Measurements from ENCODE around the gene LTF. TPM values are rescaled to one million over a fixed set of nuclear protein-coding genes. Genes with fewer than 3 reads are reported as not detected.

Gene LTF
- total RNA-seq, 2 experiments from 2014 or later = not detected

DNA sequence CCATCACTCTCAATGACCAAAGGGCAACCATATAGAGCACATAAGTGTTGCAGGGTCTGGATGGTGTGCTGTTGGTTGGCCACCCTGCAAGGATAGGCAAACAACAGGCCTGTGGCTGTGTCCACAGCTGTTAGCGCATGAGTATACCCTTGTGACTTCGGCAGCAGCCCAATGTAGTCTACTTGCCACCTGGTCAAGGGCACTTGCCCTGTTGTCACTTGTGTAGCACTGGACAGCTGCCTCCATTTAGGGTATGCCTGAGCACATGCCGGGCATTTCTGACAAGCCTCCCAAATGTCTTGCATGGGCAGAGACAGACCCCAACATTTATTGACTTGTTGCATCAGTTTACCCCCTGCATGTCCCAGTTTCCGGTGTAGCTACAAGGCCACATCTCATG, 44.9 kb downstream of the LTF start:
- CTCF ChIA-PET = no interaction called here
- no peaks in the 10 kb centered on the region for H3K36me3 Mint-ChIP-seq
- ATAC-seq (no peak), DNase-seq (no peak)
- H3K9me3 Mint-ChIP-seq (ENCODE audit: low read depth) = no peaks in the 10 kb centered on the region
- no peaks in the 10 kb centered on the region for H3K27me3 Mint-ChIP-seq
- H3K4me3 Mint-ChIP-seq = no peak overlapping the region
- H3K4me1 Mint-ChIP-seq = peaks cover 16% of the 10 kb centered on the region
- no peak overlapping the region for H3K27ac Mint-ChIP-seq

DNA sequence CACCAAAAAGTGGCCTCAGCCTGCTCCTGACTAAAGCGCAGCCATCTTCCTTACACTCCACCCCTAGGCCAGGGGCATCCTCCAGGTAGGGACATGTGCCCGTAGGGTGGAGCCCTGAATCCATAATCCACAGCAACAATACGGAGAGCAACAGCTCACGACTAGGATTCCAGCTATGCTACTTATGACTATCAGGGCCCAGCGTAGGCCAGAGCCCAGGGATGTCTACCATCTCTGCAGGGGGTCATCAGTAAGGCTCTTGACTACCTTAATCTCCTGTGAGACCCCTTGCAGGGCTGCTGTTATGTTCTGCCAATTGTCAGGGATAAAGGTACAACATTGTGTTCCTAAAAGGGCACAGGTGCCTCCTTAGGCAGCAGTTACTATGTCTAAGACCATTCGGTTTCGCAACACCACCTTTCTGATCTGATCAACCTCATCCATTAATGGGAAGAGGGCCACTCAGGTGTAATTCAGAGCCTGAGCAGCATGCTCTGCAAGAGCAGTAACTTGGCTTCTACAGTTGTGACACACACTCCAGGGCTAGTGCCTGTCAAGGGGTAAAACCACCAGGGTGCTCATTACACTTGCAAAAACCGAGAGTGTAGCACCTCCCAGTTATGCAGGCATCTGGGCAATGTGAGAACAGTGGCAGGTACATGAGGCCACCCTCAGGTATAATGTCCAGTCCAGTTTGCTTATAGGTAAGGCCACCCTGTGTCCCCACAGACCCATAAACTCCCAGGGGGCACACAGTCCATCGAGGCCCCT, 46.7 kb downstream of the LTF start:
- no peaks in the 10 kb centered on the region for H3K36me3 Mint-ChIP-seq
- no peaks in the 10 kb centered on the region for H3K9me3 Mint-ChIP-seq (ENCODE audit: low read depth)
- ATAC-seq (no peak), DNase-seq (no peak)
- H3K4me1 Mint-ChIP-seq = peaks cover 16% of the 10 kb centered on the region
- CTCF ChIA-PET = interaction anchor here (1.0 to 2.1 kb wide), 4 partner anchors 9 to 70 kb away, joined by 3 to 6 read pairs (median 6); no protein-coding TSS in a partner anchor
- no peak overlapping the region for H3K4me3 Mint-ChIP-seq
- H3K27ac Mint-ChIP-seq = no peak overlapping the region
- no peaks in the 10 kb centered on the region for H3K27me3 Mint-ChIP-seq

DNA sequence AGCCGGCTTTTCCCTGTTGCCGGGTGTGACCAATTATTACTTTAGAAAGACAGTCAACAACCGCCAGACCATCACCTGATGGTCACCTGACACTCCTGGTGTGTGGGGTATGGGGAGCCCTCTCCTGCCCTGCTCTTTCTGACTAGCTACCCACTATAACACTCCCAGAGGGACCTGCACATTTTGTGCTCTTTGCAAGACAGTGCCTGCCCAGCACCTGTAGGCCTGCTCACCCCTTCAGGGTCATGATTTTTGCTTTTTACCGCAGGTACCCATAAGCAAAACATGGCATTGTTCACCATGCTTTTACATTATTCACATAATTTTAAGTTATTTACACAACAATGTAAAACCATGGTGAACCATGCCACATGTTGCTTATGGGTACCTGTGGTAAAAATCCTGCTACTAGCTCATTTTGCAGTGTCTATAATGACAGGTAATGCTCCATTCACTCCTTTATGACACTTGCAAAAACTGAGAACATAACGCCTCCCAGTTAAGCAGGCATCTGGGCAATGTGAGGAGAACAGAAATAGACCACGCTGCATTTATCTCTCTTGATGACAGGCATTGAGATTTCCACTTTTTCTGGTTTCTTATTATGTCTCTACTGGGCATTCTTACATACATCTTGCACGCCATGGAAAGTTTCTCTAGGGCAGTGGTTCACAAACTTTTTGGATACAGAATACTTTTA, 47.7 kb downstream of the LTF start:
- CTCF ChIA-PET = interaction anchor here (1.0 to 2.1 kb wide), 5 partner anchors 10 to 72 kb away, joined by 3 to 6 read pairs (median 5); no protein-coding TSS in a partner anchor
- H3K4me1 Mint-ChIP-seq = peaks cover 16% of the 10 kb centered on the region
- H3K27ac Mint-ChIP-seq = no peak overlapping the region

DNA sequence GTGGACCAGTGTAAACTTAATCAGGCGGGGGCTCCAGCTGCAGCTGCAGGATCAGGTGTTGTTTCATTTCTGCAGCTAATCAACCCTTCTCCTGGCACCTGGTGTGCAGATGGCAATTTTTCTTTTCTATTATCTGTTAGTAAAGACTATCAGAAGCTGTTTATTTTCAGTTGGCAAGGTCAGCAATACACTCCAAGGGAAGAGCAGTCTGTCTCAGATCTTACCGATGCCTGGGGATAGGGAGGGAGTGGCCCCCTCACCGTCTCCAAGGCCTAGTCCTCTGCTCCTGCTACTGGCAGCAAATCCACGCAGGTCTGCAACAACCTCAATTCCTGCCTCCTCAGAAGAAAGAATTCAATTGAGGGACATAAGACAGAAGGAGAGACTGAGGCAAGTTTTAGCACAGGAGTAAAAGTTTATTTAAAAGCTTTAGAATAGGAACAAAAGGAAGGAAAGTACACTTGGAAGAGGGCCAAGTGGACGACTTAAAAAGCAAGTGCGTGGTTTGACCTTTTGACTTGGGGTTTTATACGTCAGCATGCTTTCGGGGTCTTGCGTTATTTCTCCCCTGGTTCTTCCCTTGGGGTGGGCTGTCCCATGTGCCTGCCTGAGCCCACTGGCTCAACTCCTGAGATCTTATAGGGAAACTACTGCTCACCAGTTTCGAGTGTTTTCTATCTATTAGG, 48.4 kb downstream of the LTF start:
- DNase-seq = no peak
- Mint-ChIP-seq H3K27ac (no peak overlapping the region), H3K27me3 (no peaks in the 10 kb centered on the region), H3K9me3 (ENCODE audit: low read depth) (no peaks in the 10 kb centered on the region), H3K36me3 (no peaks in the 10 kb centered on the region), H3K4me3 (no peak overlapping the region), H3K4me1 (peaks cover 16% of the 10 kb centered on the region)
- CTCF ChIA-PET = interaction anchor here (1.3 to 2.1 kb wide), 3 partner anchors 19 to 73 kb away, joined by 4 to 6 read pairs (median 5); no protein-coding TSS in a partner anchor
- no peak for ATAC-seq

More for the DNA sequence above, 47.7 kb downstream of the LTF start:
- H3K27me3 Mint-ChIP-seq = no peaks in the 10 kb centered on the region
- H3K4me3 Mint-ChIP-seq = no peak overlapping the region
- DNase-seq (no peak), ATAC-seq (no peak)
- H3K36me3 Mint-ChIP-seq = no peaks in the 10 kb centered on the region
- H3K9me3 Mint-ChIP-seq (ENCODE audit: low read depth) = no peaks in the 10 kb centered on the region

DNA sequence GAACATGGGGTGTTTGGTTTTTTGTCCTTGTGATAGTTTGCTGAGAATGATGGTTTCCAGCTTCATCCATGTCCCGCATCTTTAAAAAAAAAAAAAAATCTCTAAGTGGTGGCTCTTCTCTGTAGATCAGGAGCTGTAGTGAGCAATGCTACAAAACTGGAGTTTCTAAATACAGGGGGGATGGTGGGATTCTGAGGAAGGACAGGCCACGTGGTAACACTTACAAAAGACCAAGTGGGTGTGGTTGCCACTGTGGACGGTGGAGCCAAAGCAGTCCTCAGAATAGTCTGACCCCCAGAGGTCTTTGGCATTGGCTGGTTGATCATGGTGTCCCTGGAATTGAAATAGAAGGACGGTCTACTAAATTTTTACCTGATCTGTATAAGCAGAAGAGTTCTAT, 50.0 kb downstream of the LTF start:
- CTCF ChIA-PET = interaction anchor here (1.1 kb wide), 1 partner anchor 13 kb away, joined by 3 read pairs; no protein-coding TSS in a partner anchor
- DNase-seq (no peak), ATAC-seq (no peak)
- H3K4me1 Mint-ChIP-seq = peaks cover 23% of the 10 kb centered on the region
- peaks cover 4% of the 10 kb centered on the region for H3K36me3 Mint-ChIP-seq
- no peaks in the 10 kb centered on the region for H3K27me3 Mint-ChIP-seq
- no peak overlapping the region for H3K27ac Mint-ChIP-seq
- H3K4me3 Mint-ChIP-seq = no peak overlapping the region
- H3K9me3 Mint-ChIP-seq (ENCODE audit: low read depth) = no peaks in the 10 kb centered on the region

DNA sequence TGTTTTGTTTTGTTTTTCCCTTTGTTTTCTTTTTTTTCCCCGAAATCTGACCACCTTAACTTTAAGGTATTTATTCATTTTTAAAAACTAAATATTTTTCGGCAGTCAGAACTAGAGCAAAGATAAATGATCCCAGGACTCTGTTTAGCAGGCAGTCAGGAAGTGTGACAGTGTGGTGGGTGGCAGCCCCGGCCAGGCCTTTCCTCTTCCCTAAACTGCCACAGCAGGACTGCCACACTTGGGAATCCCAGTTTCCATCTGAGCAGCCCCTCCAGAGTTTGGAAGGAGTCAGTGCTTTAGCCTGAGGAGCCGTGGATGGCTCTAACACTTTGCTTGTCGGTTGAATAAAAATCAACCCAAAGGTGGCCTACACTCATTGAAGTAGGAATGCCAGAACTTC, 50.8 kb downstream of the LTF start:
- Mint-ChIP-seq H3K4me1 (peaks cover 30% of the 10 kb centered on the region), H3K4me3 (no peak overlapping the region), H3K27ac (no peak overlapping the region), H3K9me3 (ENCODE audit: low read depth) (no peaks in the 10 kb centered on the region), H3K27me3 (no peaks in the 10 kb centered on the region), H3K36me3 (peaks cover 8% of the 10 kb centered on the region)
- DNase-seq (no peak), ATAC-seq (no peak)
- CTCF ChIA-PET = interaction anchor here (1.1 kb wide), 1 partner anchor 74 kb away, joined by 5 read pairs; no protein-coding TSS in a partner anchor

DNA sequence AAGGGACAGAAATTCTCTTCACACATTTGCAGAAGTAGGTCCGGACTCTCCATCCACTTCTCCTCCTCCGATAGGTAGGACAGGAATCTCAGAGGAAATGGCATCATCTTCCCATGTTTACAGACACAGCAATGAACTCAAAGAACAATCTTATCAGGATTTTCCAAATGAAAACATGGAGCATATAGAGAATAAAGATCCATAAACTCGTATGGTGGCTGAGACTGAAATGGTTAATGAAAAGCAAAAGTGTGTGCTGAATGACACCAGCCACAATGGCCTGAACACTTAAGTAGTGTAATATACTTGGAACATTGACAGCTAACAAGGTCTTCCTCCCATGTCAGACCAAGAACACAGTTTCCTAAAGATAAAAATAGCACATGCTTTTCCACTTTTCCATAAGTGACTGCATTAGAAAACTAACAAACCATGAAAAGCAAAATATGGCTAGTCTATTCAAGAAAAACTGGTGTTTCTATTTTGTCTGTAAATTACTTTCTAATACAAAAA, 51.9 kb downstream of the LTF start:
- H3K27ac Mint-ChIP-seq = no peak overlapping the region
- H3K36me3 Mint-ChIP-seq = peaks cover 17% of the 10 kb centered on the region
- CTCF ChIA-PET = interaction anchor here (1.0 to 1.1 kb wide), 2 partner anchors 34 to 76 kb away, joined by 3 to 5 read pairs; no protein-coding TSS in a partner anchor
- ATAC-seq = no peak
- H3K27me3 Mint-ChIP-seq = no peaks in the 10 kb centered on the region
- H3K4me3 Mint-ChIP-seq = no peak overlapping the region
- H3K4me1 Mint-ChIP-seq = peaks cover 41% of the 10 kb centered on the region
- H3K9me3 Mint-ChIP-seq (ENCODE audit: low read depth) = no peaks in the 10 kb centered on the region
- no peak for DNase-seq

DNA sequence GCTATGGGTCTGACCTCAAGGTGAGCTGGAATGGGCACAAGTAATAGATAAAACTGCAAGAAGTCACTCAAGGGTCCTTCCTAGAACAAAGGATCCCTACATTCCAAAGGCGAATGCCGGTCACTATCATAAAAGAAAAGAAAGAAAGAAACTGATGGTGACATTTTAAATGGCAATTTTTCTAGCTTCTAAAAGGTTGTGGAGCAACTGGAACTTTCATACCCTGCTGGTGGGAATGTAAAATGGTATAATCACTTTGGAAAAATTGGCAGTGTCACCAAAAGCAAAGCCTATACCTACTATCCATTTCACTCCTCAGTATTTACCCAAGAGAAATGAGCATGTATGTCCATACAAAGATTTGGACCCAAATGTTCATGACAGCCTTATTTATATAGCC, 53.4 kb downstream of the LTF start:
- H3K4me3 Mint-ChIP-seq = no peak overlapping the region
- H3K27me3 Mint-ChIP-seq = no peaks in the 10 kb centered on the region
- DNase-seq (no peak), ATAC-seq (no peak)
- H3K4me1 Mint-ChIP-seq = peaks cover 45% of the 10 kb centered on the region
- H3K9me3 Mint-ChIP-seq (ENCODE audit: low read depth) = no peaks in the 10 kb centered on the region
- H3K36me3 Mint-ChIP-seq = peaks cover 17% of the 10 kb centered on the region
- CTCF ChIA-PET = interaction anchor here (1.0 to 1.5 kb wide), 3 partner anchors 11 to 77 kb away, joined by 3 to 4 read pairs (median 4); no protein-coding TSS in a partner anchor
- H3K27ac Mint-ChIP-seq = no peak overlapping the region

DNA sequence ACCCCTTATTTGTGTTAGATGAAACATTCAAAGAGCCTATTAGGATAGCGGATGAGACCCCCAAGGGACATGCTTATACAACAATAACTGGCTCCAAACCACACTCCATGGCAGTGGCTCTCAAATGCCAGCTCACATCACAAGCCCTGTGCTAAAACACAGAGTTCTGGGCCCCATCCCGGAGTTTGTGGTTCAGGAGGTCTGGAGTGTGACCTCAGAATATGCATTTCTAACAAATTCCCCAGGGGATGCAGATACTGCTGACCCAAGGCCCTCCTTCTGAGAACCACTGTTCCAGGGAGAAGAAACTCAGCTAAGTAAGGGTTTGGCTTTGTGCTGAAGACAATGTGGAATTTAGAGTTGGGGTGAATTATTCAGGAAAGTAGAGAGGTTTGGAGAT, 54.0 kb downstream of the LTF start:
- ATAC-seq (no peak), DNase-seq (no peak)
- H3K4me3 Mint-ChIP-seq = no peak overlapping the region
- H3K4me1 Mint-ChIP-seq = peaks cover 39% of the 10 kb centered on the region
- H3K9me3 Mint-ChIP-seq (ENCODE audit: low read depth) = no peaks in the 10 kb centered on the region
- H3K36me3 Mint-ChIP-seq = peaks cover 17% of the 10 kb centered on the region
- H3K27me3 Mint-ChIP-seq = no peaks in the 10 kb centered on the region
- CTCF ChIA-PET = interaction anchor here (1.0 kb wide), 1 partner anchor 78 kb away, joined by 3 read pairs; no protein-coding TSS in a partner anchor
- no peak overlapping the region for H3K27ac Mint-ChIP-seq

DNA sequence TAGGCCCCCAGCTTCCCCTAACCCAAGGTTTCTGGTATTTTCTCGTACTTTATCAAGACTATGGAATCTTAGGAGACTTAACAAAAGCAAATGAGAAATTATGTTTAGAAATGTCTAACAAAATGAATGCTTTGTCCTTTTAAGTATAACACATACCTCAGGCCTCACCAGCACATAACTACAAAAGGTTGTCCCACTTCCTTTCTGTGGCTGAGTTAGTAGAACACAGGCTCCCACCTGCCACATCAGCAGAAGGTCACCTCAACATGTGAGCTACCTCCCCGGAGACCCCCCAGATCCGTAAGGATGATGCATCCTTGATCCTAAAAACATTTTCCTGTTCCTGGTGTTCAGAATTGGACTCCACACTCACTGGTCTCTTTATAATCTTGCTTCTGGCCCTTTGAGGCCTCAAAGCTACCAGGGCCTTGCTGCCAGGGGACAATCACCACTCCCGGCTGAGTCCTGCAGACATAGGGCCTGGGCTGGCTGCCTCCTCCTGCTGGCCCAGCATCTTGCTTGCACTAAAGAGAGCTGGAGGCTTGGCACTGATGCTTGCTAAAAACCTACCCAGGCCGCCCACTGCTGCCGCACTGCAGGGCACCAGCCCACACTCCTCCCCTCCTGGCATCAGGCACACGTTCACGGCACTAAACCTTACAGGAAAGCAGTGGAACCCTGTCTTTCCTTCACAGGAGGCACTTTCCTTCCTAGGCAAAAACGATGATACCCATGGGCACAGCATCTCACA, 54.8 kb downstream of the LTF start:
- CTCF ChIA-PET = interaction anchor here (1.4 to 2.0 kb wide), 2 partner anchors 78 to 129 kb away, joined by 4 to 5 read pairs; no protein-coding TSS in a partner anchor
- Mint-ChIP-seq H3K27me3 (no peaks in the 10 kb centered on the region), H3K4me1 (peaks cover 39% of the 10 kb centered on the region), H3K27ac (peak overlapping the region; percentile 77), H3K9me3 (ENCODE audit: low read depth) (no peaks in the 10 kb centered on the region), H3K4me3 (no peak overlapping the region), H3K36me3 (peaks cover 17% of the 10 kb centered on the region)
- no peak for DNase-seq
- ATAC-seq = no peak

DNA sequence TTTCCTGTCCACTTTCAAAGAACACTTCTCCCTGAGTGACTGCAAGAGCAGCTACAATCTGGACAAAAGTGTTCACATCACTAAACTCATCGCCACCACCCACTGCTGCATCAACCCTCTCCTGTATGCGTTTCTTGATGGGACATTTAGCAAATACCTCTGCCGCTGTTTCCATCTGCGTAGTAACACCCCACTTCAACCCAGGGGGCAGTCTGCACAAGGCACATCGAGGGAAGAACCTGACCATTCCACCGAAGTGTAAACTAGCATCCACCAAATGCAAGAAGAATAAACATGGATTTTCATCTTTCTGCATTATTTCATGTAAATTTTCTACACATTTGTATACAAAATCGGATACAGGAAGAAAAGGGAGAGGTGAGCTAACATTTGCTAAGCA, 55.9 kb downstream of the LTF start:
- CTCF ChIA-PET = interaction anchor here (1.4 to 2.9 kb wide), 4 partner anchors 38 to 221 kb away, joined by 3 to 18 read pairs (median 4); partner anchors contain the start of gene CCR5
- H3K9me3 Mint-ChIP-seq (ENCODE audit: low read depth) = no peaks in the 10 kb centered on the region
- H3K4me1 Mint-ChIP-seq = peaks cover 39% of the 10 kb centered on the region
- ATAC-seq (no peak), DNase-seq (no peak)
- peaks cover 17% of the 10 kb centered on the region for H3K36me3 Mint-ChIP-seq
- H3K27me3 Mint-ChIP-seq = no peaks in the 10 kb centered on the region
- no peak overlapping the region for H3K4me3 Mint-ChIP-seq
- peak overlapping the region; percentile 5 for H3K27ac Mint-ChIP-seq

DNA sequence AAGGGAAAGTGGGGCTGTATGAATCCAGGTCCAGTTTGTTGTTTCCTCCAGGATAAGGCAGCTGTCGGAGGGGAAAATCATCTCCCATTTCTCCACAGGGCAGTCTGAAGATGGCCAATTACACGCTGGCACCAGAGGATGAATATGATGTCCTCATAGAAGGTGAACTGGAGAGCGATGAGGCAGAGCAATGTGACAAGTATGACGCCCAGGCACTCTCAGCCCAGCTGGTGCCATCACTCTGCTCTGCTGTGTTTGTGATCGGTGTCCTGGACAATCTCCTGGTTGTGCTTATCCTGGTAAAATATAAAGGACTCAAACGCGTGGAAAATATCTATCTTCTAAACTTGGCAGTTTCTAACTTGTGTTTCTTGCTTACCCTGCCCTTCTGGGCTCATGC, 56.7 kb downstream of the LTF start:
- Mint-ChIP-seq H3K27ac (peak overlapping the region; percentile 96), H3K27me3 (peaks cover 3% of the 10 kb centered on the region), H3K9me3 (ENCODE audit: low read depth) (no peaks in the 10 kb centered on the region), H3K36me3 (peaks cover 17% of the 10 kb centered on the region), H3K4me3 (peak overlapping the region; percentile 86), H3K4me1 (peaks cover 39% of the 10 kb centered on the region)
- DNase-seq (no peak), ATAC-seq (no peak)
- CTCF ChIA-PET = interaction anchor here (1.0 to 2.9 kb wide), 11 partner anchors 19 to 221 kb away, joined by 3 to 18 read pairs (median 5); partner anchors contain the start of gene CCR5
